ENCODE data around the gene QPRT.

- no peak for TF ChIP-seq CTCF (IDR thresholded peaks at IDR 0.05; ENCODE audit: low read depth, low read length)
- TF ChIP-seq EZH2phosphoT487 (IDR thresholded peaks at IDR 0.05; ENCODE audit: low read depth): no peak
Observed at GRCh38 chr16:29646947-29647346, 32.0 kb upstream of the QPRT start.
